Pancreas (tissue), 10 donors: ENCODE results near the gene DEPDC5. TPM values are rescaled to one million over a fixed set of nuclear protein-coding genes. Genes with fewer than 3 reads are reported as not detected.

Experiments
- ATAC-seq, 4 donors: fragments of 200-7000 bp; cut with Tn5 transposase; one replicate each; pipeline versions ENCODE4 v1.8.0 to v1.9.1; 2020; ENCODE audit warnings: mild to moderate bottlenecking in 4 of 4, moderate library complexity in 4 of 4
- DNase-seq, 6 donors: peaks; one replicate each; pipeline ENCODE4 v3.0.0-alpha.2; 2020
- FAIRE-seq: peaks from 2 replicates; lab custom pipeline; 2012; peaks lifted over from hg19 to GRCh38; lab: Jason Lieb, UNC
- H3K27ac ChIP-seq, 4 donors: fragments of 200-600 bp; sonication (generic); 1 replicate in 3 of 4; 2 replicates in 1 of 4; pipeline versions ENCODE4 v1.5.0 to v1.8.0; 2020
- H3K27me3 ChIP-seq, 4 donors: fragments of 200-600 bp; one replicate each; pipeline ENCODE4 v1.8.0; 2021
- H3K36me3 ChIP-seq, 3 donors: fragments of 200-600 bp; sonication (generic) in 1 of 3; one replicate each; pipeline versions ENCODE4 v1.5.0 to v1.8.0; 2020 to 2021
- H3K4me1 ChIP-seq, 3 donors: fragments of 200-600 bp; one replicate each; pipeline ENCODE4 v1.8.0; 2021
- H3K4me3 ChIP-seq, 4 donors: fragments of 200-600 bp; sonication (generic) in 2 of 4; one replicate each; pipeline versions ENCODE4 v1.5.0 to v1.8.0; 2020 to 2021
- H3K9me3 ChIP-seq, 4 donors: fragments of 200-600 bp; one replicate each; pipeline ENCODE4 v1.8.0; 2021
- CTCF ChIP-seq, 4 donors: fragments of 200-600 bp; sonication (generic) in 3 of 4; IDR thresholded peaks; one replicate each; pipeline versions ENCODE4 v1.5.0 to v1.8.0; 2021; ENCODE audit warnings: antibody characterized with exemption in 4 of 4
- WGBS, 2 donors: extraction: QIAGEN DNeasy Blood & Tissue Kit; methylation state at CpG; one replicate each; pipeline ENCODE4 v1.1.7; 2013; 5-methylcytosine and 5-hydroxymethylcytosine counted together
- intact Hi-C, 3 donors: fragments of 100-400 bp; cut with DNase I; formaldehyde crosslinking; loops; one replicate each; pipeline versions ENCODE4 v1.11.1 to v1.14.2; 2022
- polyA plus RNA-seq, 2 donors: library from polyadenylated mRNA; stranded (reverse); fragments of 200-250 nt; gene quantifications; one replicate each; pipeline ENCODE4 v1.2.3, GENCODE V29; 2013
- total RNA-seq, 6 donors: library from RNA; stranded (reverse); fragmentation: NEBNext Ultra II Directional in 4 of 6; extraction: Animal tissue kit (Norgen Biotek cat#: 25700) in 4 of 6; gene quantifications; one replicate each; pipeline versions ENCODE4 v1.2.1 to v1.2.4, GENCODE V29; 2021 to 2023
- donor health status: healthy with polysubstance abuse.
- donor health status: DM: no; HTN: no; CAD: no; lungs with moderate emphysema.
- donor health status: DM: no; HTN: no; CAD: no.
- donor health status: control.
- donor health status: control.
- donor health status: Bipolar disorder and iron deficiency.
- donor health status: DM: yes; HTN: yes; CAD: no.
- donor health status: DM: no; HTN: no; CAD: no.
- donor health status: DM: no; HTN: no; CAD: no.
- donor health status: DM: yes; HTN: yes; CAD: no.

The DEPDC5 gene
- total and polyA plus RNA-seq, 8 donors, result 5.9 to 17.2 (median 9.0) TPM

DNA sequence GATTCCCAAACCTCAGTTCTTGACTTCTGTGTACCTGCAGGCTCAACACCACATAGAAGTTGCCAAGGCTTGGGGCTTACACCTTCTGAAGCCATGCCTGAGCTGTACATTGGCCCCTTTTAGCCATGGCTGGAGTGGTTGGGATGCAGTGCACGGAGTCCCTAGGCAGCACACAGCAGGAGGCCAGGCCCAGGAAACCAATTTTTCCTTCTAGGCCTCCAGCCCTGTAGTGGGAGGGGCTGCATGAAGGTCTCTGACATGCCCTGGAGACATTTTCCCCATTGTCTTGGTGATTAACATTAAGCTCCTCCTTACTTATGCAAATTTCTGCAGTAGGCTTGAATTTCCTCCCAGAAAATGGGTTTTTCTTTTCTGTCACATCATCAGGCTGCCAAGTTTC is 94.6 kb downstream of the DEPDC5 start:
- WGBS, 2 donors, result 96 to 100% methylated on average over 1 of the region's 1 CpG
- intact Hi-C loops, result no loop called here
- ATAC-seq, result no peak
- Histone ChIP-seq H3K27ac (no peak overlapping the region), H3K9me3 (no peaks in the 10 kb centered on the region), H3K4me1 (no peaks in the 10 kb centered on the region), H3K27me3 (no peaks in the 10 kb centered on the region), H3K4me3 (no peak overlapping the region), H3K36me3 (peaks cover 0 to 14% (median 0%) of the 10 kb centered on the region in 3 donors)
- TF ChIP-seq CTCF (IDR thresholded peaks at IDR 0.05), result no peak
- DNase-seq, result no peak
- FAIRE-seq, result no peak

GRCh38 chr22:31850135-31850534 is 96.3 kb downstream of the DEPDC5 start:
- WGBS, 2 donors, result 86 to 91% methylated on average over 3 of the region's 3 CpGs
- no peak for FAIRE-seq

GRCh38 chr22:31852691-31853421 is 99.0 kb downstream of the DEPDC5 start:
- intact Hi-C loops, result no loop called here
- FAIRE-seq (no peak), DNase-seq (no peak), ATAC-seq (no peak)
- H3K4me3 ChIP-seq, result no peak overlapping the region
- no peaks in the 10 kb centered on the region for H3K27me3 ChIP-seq
- H3K4me1 ChIP-seq, result no peaks in the 10 kb centered on the region
- H3K9me3 ChIP-seq, result no peaks in the 10 kb centered on the region
- TF ChIP-seq CTCF (IDR thresholded peaks at IDR 0.05), result no peak
- no peaks in the 10 kb centered on the region for H3K36me3 ChIP-seq
- H3K27ac ChIP-seq, result no peak overlapping the region
- 88 to 95% methylated on average over 9 of the region's 9 CpGs for WGBS, 2 donors

More at GRCh38 chr22:31850135-31850534, 96.3 kb downstream of the DEPDC5 start:
- Histone ChIP-seq H3K4me1 (no peaks in the 10 kb centered on the region), H3K36me3 (peaks cover 0 to 8% (median 0%) of the 10 kb centered on the region in 3 donors), H3K27ac (no peak overlapping the region), H3K9me3 (no peaks in the 10 kb centered on the region), H3K4me3 (no peak overlapping the region), H3K27me3 (no peaks in the 10 kb centered on the region)
- no peak for ATAC-seq
- TF ChIP-seq CTCF (IDR thresholded peaks at IDR 0.05), result no peak
- intact Hi-C loops, result no loop called here
- no peak for DNase-seq

GRCh38 chr22:31853736-31854495 is 100.1 kb downstream of the DEPDC5 start:
- Histone ChIP-seq H3K4me3 (no peak overlapping the region), H3K9me3 (no peaks in the 10 kb centered on the region), H3K27ac (no peak overlapping the region), H3K36me3 (no peaks in the 10 kb centered on the region), H3K4me1 (no peaks in the 10 kb centered on the region), H3K27me3 (no peaks in the 10 kb centered on the region)
- DNase-seq, result no peak
- ATAC-seq, result no peak
- no peak for FAIRE-seq
- TF ChIP-seq CTCF (IDR thresholded peaks at IDR 0.05), result no peak
- 91% methylated on average over 6 of the region's 6 CpGs for WGBS, 2 donors
- intact Hi-C loops, result no loop called here
